Limb (tissue), 2 donors: Measurements from ENCODE around the gene FOXM1.

Source experiments
- DNase-seq, 2 donors: peaks; one replicate each; pipeline ENCODE4 v3.0.0-alpha.2; 2016; ENCODE audit errors: extremely low spot score in 2 of 2

The FOXM1 gene

GRCh38 chr12:2877047-2877952 lies at the start of gene FOXM1, which contains the start of gene RHNO1:
FOXM1 (minus strand) TSS chr12:2877174; CDS start chr12:2874478, 2,696 bp downstream.
RHNO1 (plus strand) TSS chr12:2877223; CDS start chr12:2885367, 8,144 bp downstream.
- DNase-seq = peak; percentile 92 to 94

- DNase-seq = no peak
Measured at GRCh38 chr12:2925322-2925995, 48.5 kb upstream of the FOXM1 start.

- no peak for DNase-seq
Measured at GRCh38 chr12:2924019-2924418, 47.0 kb upstream of the FOXM1 start.

GRCh38 chr12:2923057-2923456 lies 46.1 kb upstream of the FOXM1 start:
- DNase-seq = no peak

- DNase-seq = no peak
Measured at GRCh38 chr12:2922329-2922728, 45.4 kb upstream of the FOXM1 start.

GRCh38 chr12:2919249-2919648 lies 42.3 kb upstream of the FOXM1 start:
- no peak for DNase-seq

GRCh38 chr12:2912216-2912575 lies 35.2 kb upstream of the FOXM1 start:
- no peak for DNase-seq

GRCh38 chr12:2904260-2904659 lies 27.3 kb upstream of the FOXM1 start:
- DNase-seq = no peak

- no peak for DNase-seq
Measured at GRCh38 chr12:2902272-2902880, 25.4 kb upstream of the FOXM1 start.

GRCh38 chr12:2900642-2901041 lies 23.7 kb upstream of the FOXM1 start:
- DNase-seq = no peak

- no peak for DNase-seq
Measured at GRCh38 chr12:2897418-2897817, 20.4 kb upstream of the FOXM1 start.

GRCh38 chr12:2895511-2895910 lies 18.5 kb upstream of the FOXM1 start:
- DNase-seq = no peak

GRCh38 chr12:2895051-2895451 lies 18.1 kb upstream of the FOXM1 start:
- DNase-seq = no peak

GRCh38 chr12:2893007-2893406 lies 16.0 kb upstream of the FOXM1 start:
- DNase-seq = no peak

GRCh38 chr12:2892246-2892645 lies 15.3 kb upstream of the FOXM1 start:
- no peak for DNase-seq

- DNase-seq = peak; percentile 54 to 80
Measured at GRCh38 chr12:2891240-2892053, 14.5 kb upstream of the FOXM1 start.

GRCh38 chr12:2890388-2891239 lies 13.6 kb upstream of the FOXM1 start, which contains the start of gene TULP3:
TULP3 (plus strand) TSS chr12:2890891; CDS start chr12:2890948, 57 bp downstream.
- peak; percentile 99 for DNase-seq

- no peak for DNase-seq
Measured at GRCh38 chr12:2890001-2890387, 13.0 kb upstream of the FOXM1 start.

GRCh38 chr12:2886768-2887450 lies 9.9 kb upstream of the FOXM1 start:
- no peak for DNase-seq

GRCh38 chr12:2884810-2885209 lies 7.8 kb upstream of the FOXM1 start:
- no peak for DNase-seq
